ENCODE results near the gene RPL39.

The RPL39 gene

GRCh38 chrX:119763181-119763580, 28.2 kb downstream of the RPL39 start:
- TF ChIP-seq TOX (CRISPR knock-in tag; IDR thresholded peaks at IDR 0.05; ENCODE audit: borderline replicate concordance) = no peak
- no peak for TF ChIP-seq ZNF8 (CRISPR knock-in tag; IDR thresholded peaks at IDR 0.05)
- TF ChIP-seq OSR1 (CRISPR knock-in tag; IDR thresholded peaks at IDR 0.05) = no peak
- TF ChIP-seq ZNF70 (CRISPR knock-in tag; IDR thresholded peaks at IDR 0.05) = no peak
- no peak for TF ChIP-seq ZFP30 (CRISPR knock-in tag; IDR thresholded peaks at IDR 0.05)
- no peak for TF ChIP-seq GLIS3 (CRISPR knock-in tag; IDR thresholded peaks at IDR 0.05)
- TF ChIP-seq ZNF565 (CRISPR knock-in tag; conservative IDR thresholded peaks at IDR 0.05; ENCODE audit: low read depth) = no peak
- TF ChIP-seq ZFP3 (CRISPR knock-in tag; IDR thresholded peaks at IDR 0.05) = no peak
- TF ChIP-seq ESRRG (CRISPR knock-in tag; IDR thresholded peaks at IDR 0.05) = no peak
- no peak for TF ChIP-seq ZC3H10 (CRISPR knock-in tag; IDR thresholded peaks at IDR 0.05)
- TF ChIP-seq CSDC2 (CRISPR knock-in tag; IDR thresholded peaks at IDR 0.05) = no peak
- no peak for TF ChIP-seq RARB (CRISPR knock-in tag; IDR thresholded peaks at IDR 0.05)
- TF ChIP-seq, protein P1, sequence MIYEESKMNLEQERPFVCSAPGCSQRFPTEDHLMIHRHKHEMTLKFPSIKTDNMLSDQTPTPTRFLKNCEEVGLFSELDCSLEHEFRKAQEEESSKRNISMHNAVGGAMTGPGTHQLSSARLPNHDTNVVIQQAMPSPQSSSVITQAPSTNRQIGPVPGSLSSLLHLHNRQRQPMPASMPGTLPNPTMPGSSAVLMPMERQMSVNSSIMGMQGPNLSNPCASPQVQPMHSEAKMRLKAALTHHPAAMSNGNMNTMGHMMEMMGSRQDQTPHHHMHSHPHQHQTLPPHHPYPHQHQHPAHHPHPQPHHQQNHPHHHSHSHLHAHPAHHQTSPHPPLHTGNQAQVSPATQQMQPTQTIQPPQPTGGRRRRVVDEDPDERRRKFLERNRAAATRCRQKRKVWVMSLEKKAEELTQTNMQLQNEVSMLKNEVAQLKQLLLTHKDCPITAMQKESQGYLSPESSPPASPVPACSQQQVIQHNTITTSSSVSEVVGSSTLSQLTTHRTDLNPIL (CRISPR knock-in tag; IDR thresholded peaks at IDR 0.05; ENCODE audit: low read depth) = no peak
- TF ChIP-seq, protein P2, sequence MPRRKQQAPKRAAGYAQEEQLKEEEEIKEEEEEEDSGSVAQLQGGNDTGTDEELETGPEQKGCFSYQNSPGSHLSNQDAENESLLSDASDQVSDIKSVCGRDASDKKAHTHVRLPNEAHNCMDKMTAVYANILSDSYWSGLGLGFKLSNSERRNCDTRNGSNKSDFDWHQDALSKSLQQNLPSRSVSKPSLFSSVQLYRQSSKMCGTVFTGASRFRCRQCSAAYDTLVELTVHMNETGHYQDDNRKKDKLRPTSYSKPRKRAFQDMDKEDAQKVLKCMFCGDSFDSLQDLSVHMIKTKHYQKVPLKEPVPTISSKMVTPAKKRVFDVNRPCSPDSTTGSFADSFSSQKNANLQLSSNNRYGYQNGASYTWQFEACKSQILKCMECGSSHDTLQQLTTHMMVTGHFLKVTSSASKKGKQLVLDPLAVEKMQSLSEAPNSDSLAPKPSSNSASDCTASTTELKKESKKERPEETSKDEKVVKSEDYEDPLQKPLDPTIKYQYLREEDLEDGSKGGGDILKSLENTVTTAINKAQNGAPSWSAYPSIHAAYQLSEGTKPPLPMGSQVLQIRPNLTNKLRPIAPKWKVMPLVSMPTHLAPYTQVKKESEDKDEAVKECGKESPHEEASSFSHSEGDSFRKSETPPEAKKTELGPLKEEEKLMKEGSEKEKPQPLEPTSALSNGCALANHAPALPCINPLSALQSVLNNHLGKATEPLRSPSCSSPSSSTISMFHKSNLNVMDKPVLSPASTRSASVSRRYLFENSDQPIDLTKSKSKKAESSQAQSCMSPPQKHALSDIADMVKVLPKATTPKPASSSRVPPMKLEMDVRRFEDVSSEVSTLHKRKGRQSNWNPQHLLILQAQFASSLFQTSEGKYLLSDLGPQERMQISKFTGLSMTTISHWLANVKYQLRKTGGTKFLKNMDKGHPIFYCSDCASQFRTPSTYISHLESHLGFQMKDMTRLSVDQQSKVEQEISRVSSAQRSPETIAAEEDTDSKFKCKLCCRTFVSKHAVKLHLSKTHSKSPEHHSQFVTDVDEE (CRISPR knock-in tag; IDR thresholded peaks at IDR 0.05) = no peak
- TF ChIP-seq SNAI2 (CRISPR knock-in tag; IDR thresholded peaks at IDR 0.05) = no peak
- TF ChIP-seq ISL1 (CRISPR knock-in tag; IDR thresholded peaks at IDR 0.05) = no peak
- no peak for TF ChIP-seq BACH2 (CRISPR knock-in tag; IDR thresholded peaks at IDR 0.05; ENCODE audit: borderline replicate concordance)
- TF ChIP-seq, protein P3, sequence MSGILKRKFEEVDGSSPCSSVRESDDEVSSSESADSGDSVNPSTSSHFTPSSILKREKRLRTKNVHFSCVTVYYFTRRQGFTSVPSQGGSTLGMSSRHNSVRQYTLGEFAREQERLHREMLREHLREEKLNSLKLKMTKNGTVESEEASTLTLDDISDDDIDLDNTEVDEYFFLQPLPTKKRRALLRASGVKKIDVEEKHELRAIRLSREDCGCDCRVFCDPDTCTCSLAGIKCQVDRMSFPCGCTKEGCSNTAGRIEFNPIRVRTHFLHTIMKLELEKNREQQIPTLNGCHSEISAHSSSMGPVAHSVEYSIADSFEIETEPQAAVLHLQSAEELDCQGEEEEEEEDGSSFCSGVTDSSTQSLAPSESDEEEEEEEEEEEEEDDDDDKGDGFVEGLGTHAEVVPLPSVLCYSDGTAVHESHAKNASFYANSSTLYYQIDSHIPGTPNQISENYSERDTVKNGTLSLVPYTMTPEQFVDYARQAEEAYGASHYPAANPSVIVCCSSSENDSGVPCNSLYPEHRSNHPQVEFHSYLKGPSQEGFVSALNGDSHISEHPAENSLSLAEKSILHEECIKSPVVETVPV (CRISPR knock-in tag; IDR thresholded peaks at IDR 0.05) = no peak
- ATAC-seq = peak; percentile 74

- TF ChIP-seq, protein P4, sequence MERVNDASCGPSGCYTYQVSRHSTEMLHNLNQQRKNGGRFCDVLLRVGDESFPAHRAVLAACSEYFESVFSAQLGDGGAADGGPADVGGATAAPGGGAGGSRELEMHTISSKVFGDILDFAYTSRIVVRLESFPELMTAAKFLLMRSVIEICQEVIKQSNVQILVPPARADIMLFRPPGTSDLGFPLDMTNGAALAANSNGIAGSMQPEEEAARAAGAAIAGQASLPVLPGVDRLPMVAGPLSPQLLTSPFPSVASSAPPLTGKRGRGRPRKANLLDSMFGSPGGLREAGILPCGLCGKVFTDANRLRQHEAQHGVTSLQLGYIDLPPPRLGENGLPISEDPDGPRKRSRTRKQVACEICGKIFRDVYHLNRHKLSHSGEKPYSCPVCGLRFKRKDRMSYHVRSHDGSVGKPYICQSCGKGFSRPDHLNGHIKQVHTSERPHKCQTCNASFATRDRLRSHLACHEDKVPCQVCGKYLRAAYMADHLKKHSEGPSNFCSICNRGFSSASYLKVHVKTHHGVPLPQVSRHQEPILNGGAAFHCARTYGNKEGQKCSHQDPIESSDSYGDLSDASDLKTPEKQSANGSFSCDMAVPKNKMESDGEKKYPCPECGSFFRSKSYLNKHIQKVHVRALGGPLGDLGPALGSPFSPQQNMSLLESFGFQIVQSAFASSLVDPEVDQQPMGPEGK (CRISPR knock-in tag; IDR thresholded peaks at IDR 0.05; ENCODE audit: borderline replicate concordance) = no peak
- TF ChIP-seq OSR1 (CRISPR knock-in tag; IDR thresholded peaks at IDR 0.05) = no peak
- no peak for TF ChIP-seq ISL1 (CRISPR knock-in tag; IDR thresholded peaks at IDR 0.05)
- no peak for TF ChIP-seq TCF4 (CRISPR knock-in tag; IDR thresholded peaks at IDR 0.05; ENCODE audit: borderline replicate concordance)
- no peak for TF ChIP-seq ZFP30 (CRISPR knock-in tag; IDR thresholded peaks at IDR 0.05)
- no peak for TF ChIP-seq ZFP3 (CRISPR knock-in tag; IDR thresholded peaks at IDR 0.05)
- no peak for TF ChIP-seq RARB (CRISPR knock-in tag; IDR thresholded peaks at IDR 0.05)
- TF ChIP-seq ARNTL (CRISPR knock-in tag; IDR thresholded peaks at IDR 0.05; ENCODE audit: borderline replicate concordance, low read depth) = no peak
- TF ChIP-seq ZNF8 (CRISPR knock-in tag; IDR thresholded peaks at IDR 0.05) = no peak
Measured at GRCh38 chrX:119762718-119763117, 28.7 kb downstream of the RPL39 start.

GRCh38 chrX:119760026-119760877, 31.2 kb downstream of the RPL39 start:
- TF ChIP-seq CSDC2 (CRISPR knock-in tag; IDR thresholded peaks at IDR 0.05) = no peak
- TF ChIP-seq ZFP30 (CRISPR knock-in tag; IDR thresholded peaks at IDR 0.05) = no peak
- TF ChIP-seq, protein P2 (CRISPR knock-in tag; IDR thresholded peaks at IDR 0.05) = no peak
- TF ChIP-seq, protein P3 (CRISPR knock-in tag; IDR thresholded peaks at IDR 0.05) = no peak
- no peak for TF ChIP-seq ISL1 (CRISPR knock-in tag; IDR thresholded peaks at IDR 0.05)
- TF ChIP-seq, protein P4 (CRISPR knock-in tag; IDR thresholded peaks at IDR 0.05; ENCODE audit: borderline replicate concordance) = no peak
- TF ChIP-seq GLIS3 (CRISPR knock-in tag; IDR thresholded peaks at IDR 0.05) = no peak
- no peak for TF ChIP-seq PPARA (CRISPR knock-in tag; IDR thresholded peaks at IDR 0.05; ENCODE audit: borderline replicate concordance)
- no peak for TF ChIP-seq TCF4 (CRISPR knock-in tag; IDR thresholded peaks at IDR 0.05; ENCODE audit: borderline replicate concordance)
- no peak for ATAC-seq

More at GRCh38 chrX:119762718-119763117, 28.7 kb downstream of the RPL39 start:
- peak; percentile 18; the same call in 2 of the 3 replicates for ATAC-seq

Data from SK-N-SH treated with all-trans-retinoic acid at 6 μM for 48 hours (cell line).